Ascending aorta (tissue), 2 donors: ENCODE data around the gene HIBADH. TPM values are rescaled to one million over a fixed set of nuclear protein-coding genes. Genes with fewer than 3 reads are reported as not detected.

Experiments
- DNase-seq, 2 donors: peaks; one replicate each; pipeline ENCODE4 v3.0.0-alpha.2; 2019; ENCODE audit warnings: low spot score in 2 of 2
- H3K27ac ChIP-seq, 2 donors: fragments of 200-600 bp; sonication (generic); one replicate each; pipeline ENCODE4 v1.5.1; 2016 to 2017; ENCODE audit warnings: mild to moderate bottlenecking in 1 of 2
- H3K27me3 ChIP-seq: fragments of 200-600 bp; sonication (generic); one replicate; pipeline ENCODE4 v1.5.1; 2017
- H3K36me3 ChIP-seq, 2 donors: fragments of 200-600 bp; sonication (generic); one replicate each; pipeline ENCODE4 v1.5.1; 2016
- H3K4me1 ChIP-seq, 2 donors: fragments of 200-600 bp; sonication (generic); one replicate each; pipeline ENCODE4 v1.5.1; 2016 to 2017; ENCODE audit warnings: mild to moderate bottlenecking in 1 of 2
- H3K4me3 ChIP-seq, 2 donors: fragments of 200-600 bp; sonication (generic); one replicate each; pipeline ENCODE4 v1.5.1; 2016 to 2017; ENCODE audit warnings: mild to moderate bottlenecking in 1 of 2
- H3K9me3 ChIP-seq, 2 donors: fragments of 200-600 bp; sonication (generic); one replicate each; pipeline ENCODE4 v1.5.1; 2016
- CTCF ChIP-seq, 3 experiments: fragments of 200-600 bp in 2 of 3; fragments of 450-650 bp in 1 of 3; sonication (generic) in 2 of 3; IDR thresholded peaks; one replicate each; pipeline ENCODE4 v1.5.1; 2016 to 2019; ENCODE audit warnings: antibody characterized with exemption in 3 of 3, mild to moderate bottlenecking in 1 of 3, moderate library complexity in 1 of 3
- intact Hi-C: fragments of 100-400 bp; cut with DNase I; formaldehyde crosslinking; loops from one replicate; pipeline ENCODE4 v1.15.1; 2023
- total RNA-seq: library from RNA; depleted of rRNA; stranded (reverse); fragments of >200 nt; gene quantifications from one replicate; pipeline ENCODE4 v1.1.0, GENCODE V29; 2016

HIBADH gene
- total RNA-seq, 1 donor from 2014 or later: 10.6 TPM

- Histone ChIP-seq H3K36me3 (peaks cover 7 to 16% of the 10 kb centered on the region in 2 donors), H3K27ac (no peak overlapping the region), H3K27me3 (no peaks in the 10 kb centered on the region), H3K9me3 (peaks cover 18 to 42% of the 10 kb centered on the region in 2 donors), H3K4me1 (no peaks in the 10 kb centered on the region), H3K4me3 (no peak overlapping the region)
- DNase-seq: no peak
- intact Hi-C loops: no loop called here
- no peak for TF ChIP-seq CTCF (IDR thresholded peaks at IDR 0.05)
Observed at GRCh38 chr7:27619492-27619891, 43.2 kb downstream of the HIBADH start.

GRCh38 chr7:27617651-27618381 is 44.9 kb downstream of the HIBADH start:
- peaks cover 18 to 39% of the 10 kb centered on the region in 2 donors for H3K9me3 ChIP-seq
- intact Hi-C loops: no loop called here
- H3K4me1 ChIP-seq: no peaks in the 10 kb centered on the region
- no peaks in the 10 kb centered on the region for H3K27me3 ChIP-seq
- H3K36me3 ChIP-seq: peaks cover 7 to 10% of the 10 kb centered on the region in 2 donors
- H3K4me3 ChIP-seq: no peak overlapping the region
- TF ChIP-seq CTCF (IDR thresholded peaks at IDR 0.05): no peak
- DNase-seq: no peak
- H3K27ac ChIP-seq: no peak overlapping the region

- H3K4me1 ChIP-seq: no peaks in the 10 kb centered on the region
- H3K27me3 ChIP-seq: no peaks in the 10 kb centered on the region
- no peak overlapping the region for H3K27ac ChIP-seq
- no peak overlapping the region for H3K4me3 ChIP-seq
- TF ChIP-seq CTCF (IDR thresholded peaks at IDR 0.05): no peak
- H3K9me3 ChIP-seq: peaks cover 18 to 32% of the 10 kb centered on the region in 2 donors
- no peak for DNase-seq
- H3K36me3 ChIP-seq: peaks cover 7 to 10% of the 10 kb centered on the region in 2 donors
- intact Hi-C loops: no loop called here
Observed at GRCh38 chr7:27616914-27617548, 45.7 kb downstream of the HIBADH start.

GRCh38 chr7:27616186-27616491 is 46.5 kb downstream of the HIBADH start:
- intact Hi-C loops: no loop called here
- TF ChIP-seq CTCF (IDR thresholded peaks at IDR 0.05): no peak

GRCh38 chr7:27615420-27616185 is 47.1 kb downstream of the HIBADH start:
- TF ChIP-seq CTCF (IDR thresholded peaks at IDR 0.05): no peak
- Histone ChIP-seq H3K4me1 (no peaks in the 10 kb centered on the region), H3K36me3 (peaks cover 7 to 10% of the 10 kb centered on the region in 2 donors), H3K27me3 (no peaks in the 10 kb centered on the region), H3K27ac (no peak overlapping the region), H3K9me3 (peaks cover 13 to 18% of the 10 kb centered on the region in 2 donors), H3K4me3 (no peak overlapping the region)
- DNase-seq: no peak
- intact Hi-C loops: no loop called here

More at GRCh38 chr7:27616186-27616491, 46.5 kb downstream of the HIBADH start:
- peaks cover 7 to 10% of the 10 kb centered on the region in 2 donors for H3K36me3 ChIP-seq
- H3K9me3 ChIP-seq: peaks cover 13 to 24% of the 10 kb centered on the region in 2 donors
- H3K4me1 ChIP-seq: no peaks in the 10 kb centered on the region
- H3K4me3 ChIP-seq: no peak overlapping the region
- H3K27ac ChIP-seq: no peak overlapping the region
- H3K27me3 ChIP-seq: no peaks in the 10 kb centered on the region
- DNase-seq: no peak
